ENCODE data around the gene PIK3AP1.
A peak's percentile ranks its signal among the peaks of the same experiment; 100 is the strongest.

DNA sequence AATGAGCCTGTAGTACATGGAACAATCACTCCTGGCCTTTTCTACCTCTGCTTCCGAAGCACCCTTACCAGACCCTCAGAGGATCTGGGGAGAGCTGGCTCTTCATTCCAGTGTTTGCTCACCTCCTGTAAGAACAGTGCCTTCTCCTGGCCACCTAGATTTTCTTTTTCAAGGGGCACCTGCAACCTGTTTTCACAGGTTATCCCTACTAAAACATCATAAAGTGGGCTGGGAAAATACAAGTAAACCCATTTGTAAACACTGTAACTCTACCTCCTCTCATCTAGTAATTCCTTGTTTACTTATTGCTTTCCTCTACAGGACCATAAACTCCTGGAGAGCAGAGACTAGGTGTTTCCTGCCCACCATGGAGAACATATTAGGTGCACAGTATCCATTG lies 1.1 kb downstream of the PIK3AP1 start:
- TF ChIP-seq, protein P1, sequence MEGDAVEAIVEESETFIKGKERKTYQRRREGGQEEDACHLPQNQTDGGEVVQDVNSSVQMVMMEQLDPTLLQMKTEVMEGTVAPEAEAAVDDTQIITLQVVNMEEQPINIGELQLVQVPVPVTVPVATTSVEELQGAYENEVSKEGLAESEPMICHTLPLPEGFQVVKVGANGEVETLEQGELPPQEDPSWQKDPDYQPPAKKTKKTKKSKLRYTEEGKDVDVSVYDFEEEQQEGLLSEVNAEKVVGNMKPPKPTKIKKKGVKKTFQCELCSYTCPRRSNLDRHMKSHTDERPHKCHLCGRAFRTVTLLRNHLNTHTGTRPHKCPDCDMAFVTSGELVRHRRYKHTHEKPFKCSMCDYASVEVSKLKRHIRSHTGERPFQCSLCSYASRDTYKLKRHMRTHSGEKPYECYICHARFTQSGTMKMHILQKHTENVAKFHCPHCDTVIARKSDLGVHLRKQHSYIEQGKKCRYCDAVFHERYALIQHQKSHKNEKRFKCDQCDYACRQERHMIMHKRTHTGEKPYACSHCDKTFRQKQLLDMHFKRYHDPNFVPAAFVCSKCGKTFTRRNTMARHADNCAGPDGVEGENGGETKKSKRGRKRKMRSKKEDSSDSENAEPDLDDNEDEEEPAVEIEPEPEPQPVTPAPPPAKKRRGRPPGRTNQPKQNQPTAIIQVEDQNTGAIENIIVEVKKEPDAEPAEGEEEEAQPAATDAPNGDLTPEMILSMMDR (IDR thresholded peaks at IDR 0.05; ENCODE audit: low read depth, low read length, missing input control) = peak; percentile 7
- TF ChIP-seq TAF1 (conservative IDR thresholded peaks at IDR 0.05) = no peak
- no peak for TF ChIP-seq HNF4A (conservative IDR thresholded peaks at IDR 0.05)
- TF ChIP-seq, protein P2, sequence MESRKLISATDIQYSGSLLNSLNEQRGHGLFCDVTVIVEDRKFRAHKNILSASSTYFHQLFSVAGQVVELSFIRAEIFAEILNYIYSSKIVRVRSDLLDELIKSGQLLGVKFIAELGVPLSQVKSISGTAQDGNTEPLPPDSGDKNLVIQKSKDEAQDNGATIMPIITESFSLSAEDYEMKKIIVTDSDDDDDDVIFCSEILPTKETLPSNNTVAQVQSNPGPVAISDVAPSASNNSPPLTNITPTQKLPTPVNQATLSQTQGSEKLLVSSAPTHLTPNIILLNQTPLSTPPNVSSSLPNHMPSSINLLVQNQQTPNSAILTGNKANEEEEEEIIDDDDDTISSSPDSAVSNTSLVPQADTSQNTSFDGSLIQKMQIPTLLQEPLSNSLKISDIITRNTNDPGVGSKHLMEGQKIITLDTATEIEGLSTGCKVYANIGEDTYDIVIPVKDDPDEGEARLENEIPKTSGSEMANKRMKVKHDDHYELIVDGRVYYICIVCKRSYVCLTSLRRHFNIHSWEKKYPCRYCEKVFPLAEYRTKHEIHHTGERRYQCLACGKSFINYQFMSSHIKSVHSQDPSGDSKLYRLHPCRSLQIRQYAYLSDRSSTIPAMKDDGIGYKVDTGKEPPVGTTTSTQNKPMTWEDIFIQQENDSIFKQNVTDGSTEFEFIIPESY (IDR thresholded peaks at IDR 0.05) = no peak
